CD8-positive, alpha-beta memory T cell (primary cell): Measurements from ENCODE around the gene SPARC. TPM values are rescaled to one million over a fixed set of nuclear protein-coding genes. Genes with fewer than 3 reads are reported as not detected.

Experiments used
- CTCF ChIA-PET: fragments of 350-600 bp; sonication (Branson Sonifier 250); formaldehyde crosslinking; loops from one replicate; lab custom pipeline; 2021; ENCODE audit warnings: antibody characterized with exemption; lab: Charles Lee
- POLR2A ChIA-PET: fragments of 350-600 bp; sonication (Branson Sonifier 250); formaldehyde crosslinking; loops from one replicate; lab custom pipeline; 2021; ENCODE audit warnings: antibody characterized with exemption; lab: Charles Lee
- DNase-seq, 5 donors: peaks; one replicate each; pipeline versions ENCODE4 v3.0.0 to v3.0.0-alpha.2; 2020 to 2022; ENCODE audit warnings: mixed read lengths in 1 of 5
- H3K27ac ChIP-seq: one replicate; pipeline ENCODE4 v1.7.0; 2013; ENCODE audit warnings: low read depth, mild to moderate bottlenecking, low read length, moderate library complexity
- H3K27me3 ChIP-seq: 2 replicates; pipeline ENCODE4 v1.7.0; 2013; ENCODE audit warnings: low read length, mild to moderate bottlenecking; ENCODE audit not compliant: insufficient read depth, poor library complexity, severe bottlenecking
- H3K36me3 ChIP-seq: 2 replicates; pipeline ENCODE4 v1.7.0; 2013; ENCODE audit warnings: mild to moderate bottlenecking, low read length, moderate library complexity; ENCODE audit not compliant: insufficient read depth
- H3K4me1 ChIP-seq: 2 replicates; pipeline ENCODE4 v1.7.0; 2013; ENCODE audit warnings: mild to moderate bottlenecking, low read length, moderate library complexity; ENCODE audit not compliant: insufficient read depth
- H3K4me3 ChIP-seq: 2 replicates; pipeline ENCODE4 v1.7.0; 2013; ENCODE audit warnings: mild to moderate bottlenecking, low read length
- H3K9me3 ChIP-seq: 2 replicates; pipeline ENCODE4 v1.7.0; 2013; ENCODE audit warnings: mild to moderate bottlenecking, low read length
- H3K27ac Mint-ChIP-seq, 8 donors: one replicate each; pipeline ENCODE4 v1.8.0; 2020 to 2021; ENCODE audit warnings: mixed read lengths in 8 of 8, mild to moderate bottlenecking in 6 of 8, inconsistent platforms in 3 of 8, moderate library complexity in 3 of 8
- H3K27me3 Mint-ChIP-seq, 2 donors: one replicate each; pipeline ENCODE4 v1.8.0; 2020 to 2021; ENCODE audit warnings: mixed read lengths in 2 of 2, mild to moderate bottlenecking in 1 of 2, moderate library complexity in 1 of 2
- H3K36me3 Mint-ChIP-seq, 3 donors: one replicate each; pipeline ENCODE4 v1.8.0; 2020 to 2021; ENCODE audit warnings: mixed read lengths in 3 of 3, inconsistent platforms in 1 of 3, mild to moderate bottlenecking in 1 of 3
- H3K4me1 Mint-ChIP-seq, 3 donors: one replicate each; pipeline ENCODE4 v1.8.0; 2020 to 2021; ENCODE audit warnings: mixed read lengths in 3 of 3, inconsistent platforms in 1 of 3, mild to moderate bottlenecking in 1 of 3
- H3K4me3 Mint-ChIP-seq, 7 donors: one replicate each; pipeline ENCODE4 v1.8.0; 2020 to 2021; ENCODE audit warnings: mixed read lengths in 7 of 7, mild to moderate bottlenecking in 6 of 7, moderate library complexity in 4 of 7, inconsistent platforms in 2 of 7
- H3K9me3 Mint-ChIP-seq, 5 donors: one replicate each; pipeline ENCODE4 v1.8.0; 2020 to 2022; ENCODE audit warnings: mixed read lengths in 5 of 5, mild to moderate bottlenecking in 3 of 5, moderate library complexity in 2 of 5, inconsistent platforms in 1 of 5
- polyA plus RNA-seq: library from polyadenylated mRNA; unstranded; fragments of 300-500 nt; fragmentation: Illumina TruSeq; gene quantifications from one replicate; pipeline ENCODE4 v1.2.3, GENCODE V29; 2021
- total RNA-seq, 2 experiments: library from RNA; stranded (reverse); gene quantifications; one replicate each; pipeline ENCODE4 v1.2.3, GENCODE V29; 2021

The SPARC gene
- total and polyA plus RNA-seq, 3 experiments from 2014 or later: 0.22 to 0.31 TPM; not detected in 1

DNA sequence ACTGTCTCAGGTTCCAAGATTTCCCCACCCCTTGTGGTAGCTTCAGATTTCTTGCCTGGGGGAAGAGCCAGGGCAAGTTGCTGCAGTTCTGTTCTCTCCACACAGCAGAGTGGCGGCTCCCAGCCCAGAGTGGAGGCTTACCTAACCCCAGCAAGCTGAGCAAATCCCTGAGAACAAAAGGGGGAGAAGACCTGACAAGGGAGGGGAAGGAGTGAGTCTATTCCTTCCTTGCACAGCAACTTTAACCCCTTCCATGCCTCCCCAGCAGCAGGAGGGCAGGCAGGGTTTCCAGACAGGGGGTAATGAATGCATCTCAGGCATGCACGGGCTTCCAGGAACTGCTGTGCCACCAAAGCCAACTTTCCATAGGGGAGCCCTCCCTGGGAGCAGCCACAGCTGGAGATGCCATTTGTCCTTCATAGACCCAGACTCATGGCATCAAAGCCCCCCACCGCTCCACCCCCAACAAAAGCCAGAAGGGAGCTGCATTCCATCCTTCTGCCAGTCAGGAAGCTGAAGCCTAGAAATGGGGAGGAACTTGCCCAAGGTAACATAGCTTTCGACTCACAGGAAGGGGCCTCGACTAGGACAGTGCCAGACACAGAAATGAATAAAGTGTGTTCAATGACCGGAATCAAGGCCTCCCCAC, 66.8 kb downstream of the SPARC start:
- ChIA-PET CTCF (interaction anchor here (1.3 kb wide), 1 partner anchor 32 kb away, joined by 4 read pairs; no protein-coding TSS in a partner anchor), POLR2A (no interaction called here)
- DNase-seq: no peak
- H3K4me3 Mint-ChIP-seq: no peak overlapping the region
- Histone ChIP-seq H3K9me3 (no peaks in the 10 kb centered on the region), H3K27ac (no peak overlapping the region), H3K4me3 (no peak overlapping the region), H3K36me3 (no peaks in the 10 kb centered on the region), H3K4me1 (peaks cover 11% of the 10 kb centered on the region), H3K27me3 (no peaks in the 10 kb centered on the region)
- no peaks in the 10 kb centered on the region for H3K9me3 Mint-ChIP-seq
- H3K4me1 Mint-ChIP-seq: peaks cover 0 to 10% (median 5%) of the 10 kb centered on the region in 3 donors
- no peak overlapping the region for H3K27ac Mint-ChIP-seq
- H3K36me3 Mint-ChIP-seq: no peaks in the 10 kb centered on the region
- peaks cover 5 to 35% of the 10 kb centered on the region in 2 donors for H3K27me3 Mint-ChIP-seq

DNA sequence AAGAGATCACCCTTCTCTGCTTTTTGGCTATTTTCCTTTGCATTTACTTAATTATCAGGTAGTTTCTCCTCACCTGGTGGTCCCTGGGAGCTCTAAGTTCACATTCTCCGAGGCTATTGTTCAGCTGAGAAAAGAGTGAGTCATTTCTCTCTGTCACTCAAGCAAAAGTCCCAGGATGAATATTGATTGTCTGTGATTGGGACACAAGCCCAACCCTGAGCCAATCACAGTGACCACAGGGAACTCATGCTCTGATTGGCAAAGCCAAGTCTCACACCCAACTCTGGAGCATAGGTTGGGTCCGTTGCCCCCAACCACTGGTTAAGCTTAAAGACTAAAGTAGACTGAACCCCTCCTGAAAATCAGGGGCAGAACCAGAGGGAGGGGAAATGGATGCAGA, 67.8 kb downstream of the SPARC start:
- Mint-ChIP-seq H3K4me3 (no peak overlapping the region), H3K9me3 (no peaks in the 10 kb centered on the region), H3K36me3 (no peaks in the 10 kb centered on the region), H3K27ac (no peak overlapping the region), H3K4me1 (peaks cover under 1 to 20% (median 10%) of the 10 kb centered on the region in 3 donors), H3K27me3 (peaks cover 5 to 35% of the 10 kb centered on the region in 2 donors)
- Histone ChIP-seq H3K9me3 (no peaks in the 10 kb centered on the region), H3K27me3 (no peaks in the 10 kb centered on the region), H3K4me3 (no peak overlapping the region), H3K4me1 (peaks cover 22% of the 10 kb centered on the region), H3K27ac (no peak overlapping the region), H3K36me3 (no peaks in the 10 kb centered on the region)
- CTCF ChIA-PET: interaction anchor here (1.3 kb wide), 1 partner anchor 33 kb away, joined by 4 read pairs; no protein-coding TSS in a partner anchor
- DNase-seq: no peak
- POLR2A ChIA-PET: no interaction called here

DNA sequence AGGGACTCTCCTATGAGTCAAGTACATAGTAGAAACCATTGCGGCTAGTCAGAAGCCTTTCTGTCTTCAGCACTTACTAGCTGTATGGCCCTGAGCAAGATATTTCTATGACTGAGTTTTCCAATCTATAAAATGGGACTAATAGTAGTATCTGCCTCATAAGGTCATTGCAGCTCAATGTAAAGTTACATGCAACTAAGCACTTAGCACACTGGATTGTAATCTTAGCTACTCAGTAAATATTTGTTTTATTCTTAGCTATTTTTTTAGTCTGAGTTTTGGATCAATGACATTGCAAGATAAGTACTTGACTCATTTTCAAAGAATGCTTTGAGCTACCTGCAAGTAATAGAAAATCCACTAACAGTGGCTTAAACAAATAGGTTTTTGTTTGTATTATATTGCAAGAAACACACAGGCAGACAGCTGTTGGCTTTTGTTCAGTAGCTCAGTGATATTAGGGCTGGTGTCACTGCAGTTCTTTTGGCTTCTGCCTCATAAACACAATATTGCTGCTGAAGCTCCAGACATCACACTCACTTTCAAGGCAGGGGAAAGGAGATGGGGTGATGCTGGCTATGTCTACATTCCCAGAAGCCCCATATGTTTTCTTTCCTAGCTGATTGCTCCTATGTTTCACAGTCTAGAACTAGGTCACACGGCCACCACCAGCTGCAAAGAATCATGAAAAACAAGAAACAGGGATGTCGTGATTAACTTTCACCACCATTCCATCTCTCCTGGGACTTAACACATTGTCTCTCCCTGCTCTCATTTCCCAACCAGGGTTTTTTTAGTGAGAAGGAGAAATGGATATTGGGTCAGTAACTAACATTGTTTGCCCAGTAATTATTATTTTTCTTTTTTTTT, 68.6 kb downstream of the SPARC start:
- Histone ChIP-seq H3K9me3 (no peaks in the 10 kb centered on the region), H3K36me3 (no peaks in the 10 kb centered on the region), H3K4me1 (peaks cover 30% of the 10 kb centered on the region), H3K27ac (no peak overlapping the region), H3K4me3 (no peak overlapping the region), H3K27me3 (no peaks in the 10 kb centered on the region)
- Mint-ChIP-seq H3K27me3 (peaks cover 5 to 31% of the 10 kb centered on the region in 2 donors), H3K36me3 (no peaks in the 10 kb centered on the region), H3K27ac (no peak overlapping the region), H3K4me1 (peaks cover 8 to 29% (median 19%) of the 10 kb centered on the region in 3 donors), H3K4me3 (no peak overlapping the region), H3K9me3 (no peaks in the 10 kb centered on the region)
- CTCF ChIA-PET: no interaction called here
- POLR2A ChIA-PET: no interaction called here
- DNase-seq: no peak

DNA sequence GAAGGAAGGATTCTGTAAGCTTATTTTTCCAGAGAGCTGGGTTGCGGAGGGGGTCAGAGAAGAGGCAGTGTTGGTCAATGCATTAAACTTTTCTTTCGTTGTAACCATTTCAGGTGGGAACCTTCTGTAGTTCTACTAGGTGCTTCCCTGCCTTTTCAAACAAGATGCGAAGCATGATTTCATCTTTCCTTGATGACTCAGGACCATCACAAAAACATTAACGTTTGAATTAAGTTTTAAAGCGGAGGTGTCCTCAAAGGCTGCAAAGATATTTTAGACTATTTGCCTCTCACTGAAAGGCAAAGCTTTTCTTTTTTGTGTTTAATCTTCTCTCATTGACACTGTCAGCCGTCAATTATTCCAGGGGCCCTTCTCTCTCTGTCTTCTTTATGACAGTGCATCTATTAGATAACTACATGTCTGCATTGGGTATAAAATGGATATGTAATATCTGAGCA, 69.3 kb downstream of the SPARC start:
- Histone ChIP-seq H3K4me1 (peaks cover 37% of the 10 kb centered on the region), H3K36me3 (no peaks in the 10 kb centered on the region), H3K9me3 (no peaks in the 10 kb centered on the region), H3K4me3 (no peak overlapping the region), H3K27ac (no peak overlapping the region), H3K27me3 (no peaks in the 10 kb centered on the region)
- Mint-ChIP-seq H3K27me3 (peaks cover 5 to 27% of the 10 kb centered on the region in 2 donors), H3K36me3 (no peaks in the 10 kb centered on the region), H3K27ac (no peak overlapping the region), H3K4me3 (no peak overlapping the region), H3K9me3 (no peaks in the 10 kb centered on the region), H3K4me1 (peaks cover 10 to 35% (median 25%) of the 10 kb centered on the region in 3 donors)
- POLR2A ChIA-PET: no interaction called here
- no peak for DNase-seq
- CTCF ChIA-PET: no interaction called here

DNA sequence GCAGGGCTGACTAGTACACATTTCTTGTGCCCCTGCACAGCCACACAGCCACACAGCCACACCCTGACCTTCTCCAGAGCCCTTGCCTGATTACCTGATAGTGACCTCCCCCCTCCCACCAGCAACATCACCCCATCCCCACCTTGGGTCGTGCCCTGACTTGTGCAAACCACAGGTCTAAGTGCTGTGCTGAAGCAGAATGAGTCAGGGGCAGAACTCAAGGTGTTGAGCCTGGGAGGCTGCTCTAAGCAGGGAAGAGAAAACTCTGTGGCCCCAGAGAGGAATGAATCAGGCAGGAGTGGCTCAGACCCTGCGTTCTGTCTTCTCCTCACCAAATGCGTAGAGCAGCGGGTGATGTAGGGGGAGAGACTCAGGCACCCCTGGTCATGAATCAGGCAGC, 71.3 kb downstream of the SPARC start:
- POLR2A ChIA-PET: no interaction called here
- CTCF ChIA-PET: interaction anchor here (0.9 to 1.6 kb wide), 2 partner anchors 8 to 37 kb away, joined by 3 read pairs; no protein-coding TSS in a partner anchor

DNA sequence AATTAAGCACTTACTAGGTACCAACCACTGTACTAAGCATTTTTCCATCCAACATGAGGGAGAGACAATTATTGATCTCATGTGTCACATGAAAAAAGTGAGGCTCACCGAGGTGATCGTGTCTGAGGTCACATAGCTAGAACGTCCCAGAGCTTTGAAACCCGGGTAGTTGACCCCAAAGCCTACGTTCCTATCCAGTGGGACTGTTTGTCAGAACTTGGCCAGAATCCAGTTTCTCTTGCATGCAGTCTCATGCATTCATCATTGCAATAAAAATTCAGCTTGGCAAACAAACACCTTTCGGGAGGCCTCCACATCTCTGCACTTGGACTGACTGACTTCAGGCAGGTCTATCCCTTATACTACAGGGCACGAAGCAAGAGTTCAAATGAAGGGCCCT, 72.2 kb downstream of the SPARC start:
- Mint-ChIP-seq H3K27ac (no peak overlapping the region), H3K9me3 (no peaks in the 10 kb centered on the region), H3K36me3 (no peaks in the 10 kb centered on the region), H3K4me3 (peak overlapping the region in 1 of 7 donors; percentile 40), H3K4me1 (peaks cover 14 to 43% (median 32%) of the 10 kb centered on the region in 3 donors), H3K27me3 (peaks cover 7 to 11% of the 10 kb centered on the region in 2 donors)
- Histone ChIP-seq H3K27me3 (no peaks in the 10 kb centered on the region), H3K27ac (no peak overlapping the region), H3K36me3 (no peaks in the 10 kb centered on the region), H3K4me1 (peaks cover 42% of the 10 kb centered on the region), H3K9me3 (no peaks in the 10 kb centered on the region), H3K4me3 (no peak overlapping the region)
- ChIA-PET CTCF (interaction anchor here (1.4 kb wide), 1 partner anchor 37 kb away, joined by 4 read pairs; no protein-coding TSS in a partner anchor), POLR2A (no interaction called here)
- DNase-seq: no peak

More for the DNA sequence above, 71.3 kb downstream of the SPARC start:
- Mint-ChIP-seq H3K36me3 (no peaks in the 10 kb centered on the region), H3K27me3 (peaks cover 6 to 12% of the 10 kb centered on the region in 2 donors), H3K27ac (peak overlapping the region in 1 of 8 donors; percentile 15), H3K4me3 (no peak overlapping the region), H3K9me3 (no peaks in the 10 kb centered on the region), H3K4me1 (peaks cover 14 to 43% (median 32%) of the 10 kb centered on the region in 3 donors)
- Histone ChIP-seq H3K27ac (no peak overlapping the region), H3K4me1 (peaks cover 42% of the 10 kb centered on the region), H3K4me3 (no peak overlapping the region), H3K27me3 (no peaks in the 10 kb centered on the region), H3K9me3 (no peaks in the 10 kb centered on the region), H3K36me3 (no peaks in the 10 kb centered on the region)
- DNase-seq: no peak

DNA sequence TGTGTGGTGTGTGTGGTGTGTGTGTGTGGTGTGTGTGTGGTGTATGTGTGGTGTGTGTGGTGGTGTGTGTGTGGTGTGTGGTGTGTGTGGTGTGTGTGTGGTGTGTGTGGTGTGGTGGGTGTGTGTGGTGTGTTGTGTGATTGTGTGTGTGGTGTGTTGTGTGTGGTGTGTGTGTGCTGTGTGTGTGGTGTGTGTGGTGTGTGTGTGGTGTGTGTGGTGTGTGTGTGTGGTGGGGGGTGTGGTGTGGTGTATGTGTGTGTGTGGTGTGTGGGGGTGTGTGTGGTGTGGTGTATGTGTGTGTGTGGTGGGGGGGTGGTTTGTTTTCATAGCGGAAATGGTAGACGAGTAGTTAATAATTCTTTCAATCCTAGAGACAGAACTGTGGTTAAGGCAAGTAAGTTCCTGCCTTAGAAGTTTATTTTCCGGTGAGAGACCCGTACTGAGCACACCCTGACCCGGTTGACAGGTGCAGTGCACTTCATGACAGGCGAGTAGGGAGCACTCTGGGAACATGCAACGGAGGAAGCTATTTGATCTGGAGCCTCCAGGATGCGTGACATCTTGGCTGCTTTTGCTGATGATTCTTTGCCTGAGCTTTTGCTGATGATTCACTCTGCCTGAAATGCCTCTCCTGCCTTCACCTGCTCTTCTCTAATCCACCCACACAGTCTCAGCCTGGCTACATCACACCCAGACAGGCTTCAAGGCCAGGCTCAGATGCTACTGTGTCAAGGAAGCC, 73.9 kb downstream of the SPARC start:
- Mint-ChIP-seq H3K9me3 (no peaks in the 10 kb centered on the region), H3K27ac (peak overlapping the region in 6 of 8 donors; percentile 44 to 95 (median 82)), H3K4me3 (peak overlapping the region in 5 of 7 donors; percentile 58 to 82 (median 67)), H3K4me1 (peaks cover 14 to 43% (median 32%) of the 10 kb centered on the region in 3 donors), H3K36me3 (no peaks in the 10 kb centered on the region), H3K27me3 (peaks cover 7 to 12% of the 10 kb centered on the region in 2 donors)
- Histone ChIP-seq H3K27ac (no peak overlapping the region), H3K9me3 (no peaks in the 10 kb centered on the region), H3K4me1 (peaks cover 42% of the 10 kb centered on the region), H3K4me3 (peak overlapping the region; percentile 23), H3K36me3 (no peaks in the 10 kb centered on the region), H3K27me3 (no peaks in the 10 kb centered on the region)
- DNase-seq: peak in 1 of 5 donors; percentile 21
- POLR2A ChIA-PET: interaction anchor here (0.7 kb wide), 1 partner anchor 174 kb away, joined by 3 read pairs; no protein-coding TSS in a partner anchor
- CTCF ChIA-PET: no interaction called here
